Peyer's patch (tissue), 4 donors: ENCODE data around the gene ST6GALNAC4. TPM values are rescaled to one million over a fixed set of nuclear protein-coding genes. Genes with fewer than 3 reads are reported as not detected.
A peak's percentile ranks its signal among the peaks of the same experiment; 100 is the strongest.

ENCODE experiments used
- DNase-seq, 3 donors: peaks; one replicate each; pipeline ENCODE4 v3.0.0-alpha.2; 2017 to 2019
- H3K27ac ChIP-seq, 4 donors: fragments of 200-600 bp; sonication (generic); one replicate each; pipeline ENCODE4 v1.5.1; 2016 to 2019
- H3K27me3 ChIP-seq, 2 donors: fragments of 200-600 bp; sonication (generic); one replicate each; pipeline ENCODE4 v1.5.1; 2019
- H3K36me3 ChIP-seq, 3 donors: fragments of 200-600 bp; sonication (generic); one replicate each; pipeline ENCODE4 v1.5.1; 2016 to 2019
- H3K4me1 ChIP-seq, 4 donors: fragments of 200-600 bp; sonication (generic); one replicate each; pipeline ENCODE4 v1.5.1; 2016 to 2019
- H3K4me3 ChIP-seq, 4 donors: fragments of 200-600 bp; sonication (generic); 1 replicate in 3 of 4; 2 replicates in 1 of 4; pipeline ENCODE4 v1.5.1; 2016 to 2019; ENCODE audit warnings: mild to moderate bottlenecking in 1 of 4
- H3K9me3 ChIP-seq, 4 donors: fragments of 200-600 bp; sonication (generic); one replicate each; pipeline ENCODE4 v1.5.1; 2016 to 2019; ENCODE audit warnings: mild to moderate bottlenecking in 1 of 4
- CTCF ChIP-seq, 6 experiments: fragments of 450-650 bp in 4 of 6; fragments of 200-600 bp in 2 of 6; sonication (generic) in 1 of 6; IDR thresholded peaks; one replicate each; pipeline ENCODE4 v1.5.1; 2017 to 2019; ENCODE audit warnings: antibody characterized with exemption in 6 of 6, mild to moderate bottlenecking in 3 of 6, moderate library complexity in 1 of 6
- POLR2A ChIP-seq, 2 donors: fragments of 450-650 bp; IDR thresholded peaks; one replicate each; pipeline ENCODE4 v1.5.1; 2017; ENCODE audit warnings: antibody characterized with exemption in 2 of 2, mild to moderate bottlenecking in 2 of 2, moderate library complexity in 2 of 2
- total RNA-seq, 4 donors: library from RNA; depleted of rRNA; stranded (reverse); fragments of >200 nt; gene quantifications; one replicate each; pipeline ENCODE4 v1.1.0, GENCODE V29; 2016

ST6GALNAC4 gene
- total RNA-seq, 4 donors from 2014 or later = 39.9 to 119 (median 46.7) TPM

- peaks cover 0 to 66% (median 0%) of the 10 kb centered on the region in 3 donors for H3K36me3 ChIP-seq
- no peak overlapping the region for H3K27ac ChIP-seq
Observed at GRCh38 chr9:127941062-127941960, 24.5 kb upstream of the ST6GALNAC4 start.

GRCh38 chr9:127940593-127940992 lies 23.8 kb upstream of the ST6GALNAC4 start:
- Histone ChIP-seq H3K4me3 (no peak overlapping the region), H3K27me3 (no peaks in the 10 kb centered on the region), H3K4me1 (peaks cover 3 to 38% (median 16%) of the 10 kb centered on the region in 4 donors), H3K27ac (no peak overlapping the region), H3K9me3 (no peaks in the 10 kb centered on the region), H3K36me3 (peaks cover 0 to 59% (median 0%) of the 10 kb centered on the region in 3 donors)
- TF ChIP-seq POLR2A (IDR thresholded peaks at IDR 0.05) (no peak), CTCF (IDR thresholded peaks at IDR 0.05) (no peak)
- DNase-seq = no peak

More at GRCh38 chr9:127941062-127941960, 24.5 kb upstream of the ST6GALNAC4 start:
- Histone ChIP-seq H3K4me3 (no peak overlapping the region), H3K27me3 (no peaks in the 10 kb centered on the region), H3K4me1 (peaks cover 3 to 31% (median 15%) of the 10 kb centered on the region in 4 donors), H3K9me3 (no peaks in the 10 kb centered on the region)
- TF ChIP-seq POLR2A (IDR thresholded peaks at IDR 0.05) = no peak
- TF ChIP-seq CTCF (IDR thresholded peaks at IDR 0.05) = no peak
- DNase-seq = no peak

- no peak for TF ChIP-seq POLR2A (IDR thresholded peaks at IDR 0.05)
- TF ChIP-seq CTCF (IDR thresholded peaks at IDR 0.05) = no peak
- Histone ChIP-seq H3K27ac (peak overlapping the region; percentile 54 to 79 (median 63)), H3K27me3 (no peaks in the 10 kb centered on the region), H3K4me3 (peak overlapping the region; percentile 55 to 82 (median 72)), H3K4me1 (peaks cover 3 to 42% (median 13%) of the 10 kb centered on the region in 4 donors), H3K36me3 (peaks cover 0 to 42% (median 0%) of the 10 kb centered on the region in 3 donors), H3K9me3 (no peaks in the 10 kb centered on the region)
- no peak for DNase-seq
Observed at GRCh38 chr9:127938298-127938690, 21.5 kb upstream of the ST6GALNAC4 start.

GRCh38 chr9:127937388-127938297 lies 20.8 kb upstream of the ST6GALNAC4 start, which contains the start of gene DPM2:
Gene DPM2 (minus strand): TSS chr9:127937854. CDS start chr9:127937820, 34 bp downstream.
- Histone ChIP-seq H3K36me3 (peaks cover 0 to 35% (median 0%) of the 10 kb centered on the region in 3 donors), H3K27me3 (no peaks in the 10 kb centered on the region), H3K4me1 (peaks cover 3 to 36% (median 13%) of the 10 kb centered on the region in 4 donors), H3K27ac (peak within 1 kb of the TSS; percentile 54 to 79 (median 63)), H3K4me3 (peak within 1 kb of the TSS; percentile 55 to 82 (median 72)), H3K9me3 (no peaks in the 10 kb centered on the region)
- TF ChIP-seq CTCF (IDR thresholded peaks at IDR 0.05) (no peak), POLR2A (IDR thresholded peaks at IDR 0.05) (peak; percentile 59 to 69)
- peak; percentile 86 to 93 (median 89) for DNase-seq

- Histone ChIP-seq H3K4me1 (peaks cover 3 to 30% (median 13%) of the 10 kb centered on the region in 4 donors), H3K27ac (peak overlapping the region; percentile 54 to 79 (median 63)), H3K4me3 (peak overlapping the region; percentile 55 to 82 (median 72)), H3K27me3 (no peaks in the 10 kb centered on the region), H3K9me3 (no peaks in the 10 kb centered on the region), H3K36me3 (peaks cover 0 to 29% (median 0%) of the 10 kb centered on the region in 3 donors)
- no peak for DNase-seq
- TF ChIP-seq CTCF (IDR thresholded peaks at IDR 0.05) (no peak), POLR2A (IDR thresholded peaks at IDR 0.05) (no peak)
Observed at GRCh38 chr9:127937056-127937387, 20.2 kb upstream of the ST6GALNAC4 start.
